Fibroblast of lung (primary cell): ENCODE data around the gene CRTC1. TPM values are rescaled to one million over a fixed set of nuclear protein-coding genes. Genes with fewer than 3 reads are reported as not detected.
A peak's percentile ranks its signal among the peaks of the same experiment; 100 is the strongest.

Experiments used
- DNase-seq, 2 donors: peaks; one replicate each; pipeline versions ENCODE4 v3.0.0 to v3.0.0-alpha.2; 2010; ENCODE audit warnings: low read depth in 2 of 2
- H2AFZ ChIP-seq: 2 replicates; pipeline ENCODE4 v1.5.1; 2012; ENCODE audit warnings: low read length, control low read depth, inconsistent platforms
- H3K27ac ChIP-seq: 2 replicates; pipeline ENCODE4 v1.5.1; 2011; ENCODE audit warnings: low read length, control low read depth; ENCODE audit not compliant: insufficient read depth
- H3K27me3 ChIP-seq: 2 replicates; pipeline ENCODE4 v1.5.1; 2011; ENCODE audit warnings: mild to moderate bottlenecking, low read length; ENCODE audit not compliant: control insufficient read depth, insufficient read depth
- H3K36me3 ChIP-seq: 2 replicates; pipeline ENCODE4 v1.5.1; 2011; ENCODE audit warnings: low read length; ENCODE audit not compliant: control insufficient read depth, insufficient read depth
- H3K4me1 ChIP-seq: 2 replicates; pipeline ENCODE4 v1.5.1; 2011; ENCODE audit warnings: low read length; ENCODE audit not compliant: control insufficient read depth, insufficient read depth; ENCODE audit errors: extremely low read depth
- H3K4me2 ChIP-seq: 2 replicates; pipeline ENCODE4 v1.5.1; 2011; ENCODE audit warnings: low read length, control low read depth; ENCODE audit not compliant: insufficient read depth; ENCODE audit errors: extremely low read depth
- H3K4me3 ChIP-seq, 4 experiments: fragments of 200-600 bp in 1 of 4; sonication (generic) in 1 of 4; replicated peaks in 1 of 4; 2 replicates each; pipeline ENCODE4 v1.5.1; 2011 to 2016; ENCODE audit warnings: low read length in 4 of 4, low read depth in 3 of 4, mild to moderate bottlenecking in 3 of 4, control low read depth in 2 of 4, inconsistent platforms in 1 of 4, mixed read lengths in 1 of 4; ENCODE audit not compliant: insufficient read depth in 1 of 4; ENCODE audit errors: control extremely low read depth in 1 of 4
- H3K79me2 ChIP-seq: 2 replicates; pipeline ENCODE4 v1.5.1; 2012; ENCODE audit warnings: mild to moderate bottlenecking, low read length, inconsistent platforms; ENCODE audit not compliant: control insufficient read depth, insufficient read depth
- H3K9ac ChIP-seq: 2 replicates; pipeline ENCODE4 v1.5.1; 2011; ENCODE audit warnings: mild to moderate bottlenecking, low read length, control low read depth; ENCODE audit not compliant: insufficient read depth
- H3K9me3 ChIP-seq: 2 replicates; pipeline ENCODE4 v1.5.1; 2012; ENCODE audit warnings: low read depth, low read length; ENCODE audit not compliant: control insufficient read depth, insufficient read depth
- H4K20me1 ChIP-seq: 2 replicates; pipeline ENCODE4 v1.5.1; 2011; ENCODE audit warnings: low read length; ENCODE audit not compliant: control insufficient read depth, insufficient read depth; ENCODE audit errors: extremely low read depth
- CTCF ChIP-seq, 2 donors: IDR thresholded peaks in 1 of 2; conservative IDR thresholded peaks in 1 of 2; 1 replicate in 1 of 2; 2 replicates in 1 of 2; pipeline ENCODE4 v1.5.1; 2011 to 2012; ENCODE audit warnings: low read length in 2 of 2, control low read depth in 1 of 2, inconsistent platforms in 1 of 2, low read depth in 1 of 2, mild to moderate bottlenecking in 1 of 2
- EZH2 ChIP-seq: IDR thresholded peaks from 2 replicates; pipeline ENCODE4 v1.5.1; 2012; ENCODE audit warnings: low read length, control low read depth, mild to moderate bottlenecking; ENCODE audit errors: missing control alignments
- polyA plus RNA-seq, 2 donors: library from polyadenylated mRNA; depleted of rRNA in 1 of 2; stranded (reverse) in 1 of 2; unstranded in 1 of 2; fragments of >200 nt; gene quantifications; 2 replicates each; pipeline ENCODE4 v1.2.1, GENCODE V29; 2011 to 2012; ENCODE audit warnings: missing spikeins in 1 of 2
- total RNA-seq: library from RNA; depleted of rRNA; stranded (reverse); fragments of >200 nt; gene quantifications from 2 replicates; pipeline ENCODE4 v1.2.1, GENCODE V29; 2014

CRTC1 gene
- total and polyA plus RNA-seq, 2 donors (not counting 1 experiment from before 2014, with no cell fraction given) = 1.2 to 2.0 TPM

GRCh38 chr19:18685597-18686190 is 2.2 kb downstream of the CRTC1 start:
- Histone ChIP-seq H3K4me1 (peaks cover 6% of the 10 kb centered on the region), H3K9ac (no peak overlapping the region), H3K27ac (no peak overlapping the region), H3K4me3 (peak overlapping the region in 1 of 4 experiments; percentile 12), H4K20me1 (no peaks in the 10 kb centered on the region), H3K4me2 (no peak overlapping the region), H3K27me3 (no peaks in the 10 kb centered on the region), H3K9me3 (no peaks in the 10 kb centered on the region), H3K36me3 (no peaks in the 10 kb centered on the region), H3K79me2 (peaks cover 7% of the 10 kb centered on the region), H2AFZ (no peak overlapping the region)
- TF ChIP-seq CTCF (conservative IDR thresholded peaks at IDR 0.05 in 1 of 2, IDR thresholded peaks at IDR 0.05 in 1 of 2; ENCODE audit: low read depth in 1 of 2, low read length in 2 of 2) (no peak), EZH2 (no peak)
- DNase-seq = peak in 1 of 2 donors; percentile 17

GRCh38 chr19:18687740-18688465 is 4.4 kb downstream of the CRTC1 start:
- Histone ChIP-seq H3K4me2 (no peak overlapping the region), H3K36me3 (no peaks in the 10 kb centered on the region), H2AFZ (no peak overlapping the region), H3K79me2 (peaks cover 7% of the 10 kb centered on the region), H4K20me1 (no peaks in the 10 kb centered on the region), H3K4me3 (no peak overlapping the region), H3K27ac (no peak overlapping the region), H3K9ac (no peak overlapping the region), H3K9me3 (no peaks in the 10 kb centered on the region), H3K4me1 (peaks cover 6% of the 10 kb centered on the region), H3K27me3 (no peaks in the 10 kb centered on the region)
- no peak for DNase-seq
- TF ChIP-seq CTCF (conservative IDR thresholded peaks at IDR 0.05 in 1 of 2, IDR thresholded peaks at IDR 0.05 in 1 of 2; ENCODE audit: low read depth in 1 of 2, low read length in 2 of 2) = no peak
- TF ChIP-seq EZH2 = no peak

- H3K4me1 ChIP-seq = peaks cover 2% of the 10 kb centered on the region
- H3K9me3 ChIP-seq = no peaks in the 10 kb centered on the region
- no peak overlapping the region for H3K4me3 ChIP-seq
- TF ChIP-seq CTCF (conservative IDR thresholded peaks at IDR 0.05 in 1 of 2, IDR thresholded peaks at IDR 0.05 in 1 of 2; ENCODE audit: low read depth in 1 of 2, low read length in 2 of 2) = no peak
- TF ChIP-seq EZH2 = no peak
- no peak overlapping the region for H3K27ac ChIP-seq
- DNase-seq = no peak
- H4K20me1 ChIP-seq = peaks cover 2% of the 10 kb centered on the region
- H3K9ac ChIP-seq = no peak overlapping the region
- H3K36me3 ChIP-seq = no peaks in the 10 kb centered on the region
- H3K79me2 ChIP-seq = peaks cover 5% of the 10 kb centered on the region
- H3K27me3 ChIP-seq = no peaks in the 10 kb centered on the region
- H3K4me2 ChIP-seq = no peak overlapping the region
- no peak overlapping the region for H2AFZ ChIP-seq
Observed at GRCh38 chr19:18696023-18696422, 12.5 kb downstream of the CRTC1 start.
